HCT116 (cell line): ENCODE data around the gene ZNF708. TPM values are rescaled to one million over a fixed set of nuclear protein-coding genes. Genes with fewer than 3 reads are reported as not detected.

ENCODE experiments used
- ATAC-seq: fragments of 200-7000 bp; cut with Tn5 transposase; 2 replicates; pipeline ENCODE4 v1.9.1; 2020; ENCODE audit warnings: mild to moderate bottlenecking, moderate library complexity
- BruUV-seq: library from RNA; stranded (reverse); fragments of 400-500 nt; replicated peaks from 2 replicates; lab custom pipeline; 2021; lab: Mats Ljungman, UMichigan
- CTCF ChIA-PET: fragments of 300-600 bp; sonication (Branson Sonifier 250); formaldehyde crosslinking; loops from one replicate; lab custom pipeline; 2021; ENCODE audit warnings: antibody characterized with exemption; lab: Charles Lee
- POLR2A ChIA-PET: fragments of 300-600, 350-600 bp; sonication (Branson Sonifier 250); formaldehyde crosslinking; loops from one replicate; lab custom pipeline; 2021; ENCODE audit warnings: antibody characterized with exemption; lab: Charles Lee
- RAD21 ChIA-PET, 2 experiments: fragments of 300-600 bp; sonication (Branson Sonifier 250); formaldehyde crosslinking; loops; one replicate each; lab custom pipeline; 2023; ENCODE audit warnings: low total read pairs in 2 of 2; ENCODE audit not compliant: uncharacterized antibody in 2 of 2, unreplicated experiment in 2 of 2, low non-redundant PET in 1 of 2; lab: Charles Lee
- DNase-seq: peaks from one replicate; pipeline ENCODE4 v3.0.0-alpha.2; 2010; ENCODE audit warnings: low read depth, low spot score
- H2AFZ ChIP-seq: fragments of 200-600 bp; shearing (Covaris generic), sonication (generic); 2 replicates; pipeline ENCODE4 v1.6.1; 2017; ENCODE audit warnings: low read depth, mixed run types, mixed read lengths, antibody characterized with exemption, low read length; ENCODE audit not compliant: poor library complexity, severe bottlenecking
- H3K27ac ChIP-seq: 2 replicates; pipeline ENCODE4 v1.5.1; 2012; ENCODE audit warnings: low read depth, low read length
- H3K27me3 ChIP-seq: fragments of 200-600 bp; sonication (generic); 2 replicates; pipeline ENCODE4 v1.6.1; 2016; ENCODE audit warnings: mixed run types, low read length, mixed read lengths; ENCODE audit not compliant: insufficient read depth
- H3K36me3 ChIP-seq, 2 experiments: fragments of 200-500 bp in 1 of 2; fragments of 200-600 bp in 1 of 2; sonication (Bioruptor generic) in 1 of 2; sonication (generic) in 1 of 2; 2 replicates each; pipeline versions ENCODE4 v1.5.1 to v1.6.1; 2014 to 2016; ENCODE audit warnings: low read length in 2 of 2, inconsistent platforms in 1 of 2, mixed read lengths in 1 of 2, mixed run types in 1 of 2; ENCODE audit not compliant: insufficient read depth in 2 of 2, control insufficient read depth in 1 of 2
- H3K4me1 ChIP-seq, 2 experiments: fragments of 200-600 bp in 1 of 2; sonication (generic) in 1 of 2; 2 replicates each; pipeline versions ENCODE4 v1.5.1 to v1.6.1; 2012 to 2017; ENCODE audit warnings: low read length in 2 of 2, inconsistent platforms in 1 of 2, mild to moderate bottlenecking in 1 of 2, mixed read lengths in 1 of 2, mixed run types in 1 of 2, moderate library complexity in 1 of 2; ENCODE audit not compliant: insufficient read depth in 2 of 2, control insufficient read depth in 1 of 2
- H3K4me2 ChIP-seq: fragments of 200-600 bp; sonication (generic); 2 replicates; pipeline ENCODE4 v1.6.1; 2017; ENCODE audit warnings: mixed run types, low read length, mixed read lengths
- H3K4me3 ChIP-seq, 2 experiments: fragments of 200-600 bp in 1 of 2; sonication (generic) in 1 of 2; replicated peaks in 1 of 2; 2 replicates each; pipeline ENCODE4 v1.5.1; 2011 to 2016; ENCODE audit warnings: low read length in 2 of 2, control low read depth in 1 of 2, low read depth in 1 of 2, mild to moderate bottlenecking in 1 of 2, mixed read lengths in 1 of 2, mixed run types in 1 of 2
- H3K79me2 ChIP-seq: fragments of 200-600 bp; sonication (generic); 2 replicates; pipeline ENCODE4 v1.6.1; 2017; ENCODE audit warnings: mild to moderate bottlenecking, mixed run types, low read length, moderate library complexity, mixed read lengths; ENCODE audit not compliant: insufficient read depth
- H3K9ac ChIP-seq: fragments of 200-600 bp; sonication (generic); 2 replicates; pipeline ENCODE4 v1.6.1; 2016; ENCODE audit warnings: low read length, mixed read lengths
- H3K9me2 ChIP-seq: fragments of 200-600 bp; sonication (generic), shearing (Covaris generic); 2 replicates; pipeline ENCODE4 v1.6.1; 2017; ENCODE audit warnings: mixed run types, mild to moderate bottlenecking, moderate library complexity; ENCODE audit not compliant: insufficient read depth
- H3K9me3 ChIP-seq, 2 experiments: fragments of 200-500 bp in 1 of 2; fragments of 200-600 bp in 1 of 2; sonication (Bioruptor generic) in 1 of 2; sonication (generic) in 1 of 2; 2 replicates each; pipeline ENCODE4 v1.6.1; 2014 to 2017; ENCODE audit warnings: low read length in 2 of 2, mixed read lengths in 2 of 2, inconsistent platforms in 1 of 2, low read depth in 1 of 2, mild to moderate bottlenecking in 1 of 2, mixed run types in 1 of 2, moderate library complexity in 1 of 2; ENCODE audit not compliant: control insufficient read depth in 1 of 2, insufficient read depth in 1 of 2
- H4K20me1 ChIP-seq: fragments of 200-600 bp; sonication (generic), shearing (Covaris generic); 2 replicates; pipeline ENCODE4 v1.6.1; 2017; ENCODE audit warnings: mixed run types, mild to moderate bottlenecking, moderate library complexity; ENCODE audit not compliant: insufficient read depth
- EGR1 ChIP-seq: IDR thresholded peaks from 2 replicates; pipeline ENCODE4 v1.6.1; 2012; ENCODE audit warnings: low read depth
- EZH2 ChIP-seq: fragments of 200-600 bp; sonication (generic); IDR thresholded peaks from 2 replicates; pipeline ENCODE4 v1.6.1; 2017; ENCODE audit warnings: antibody characterized with exemption, mixed run types
- FOSL1 ChIP-seq: IDR thresholded peaks from 2 replicates; pipeline ENCODE4 v1.6.1; 2012; ENCODE audit warnings: low read depth
- POLR2A ChIP-seq: IDR thresholded peaks from 2 replicates; pipeline ENCODE4 v1.7.0; 2011; ENCODE audit warnings: borderline replicate concordance; ENCODE audit not compliant: insufficient read depth, insufficient read length; ENCODE audit errors: extremely low read depth
- SIN3A ChIP-seq: IDR thresholded peaks from 2 replicates; pipeline ENCODE4 v1.6.1; 2012; ENCODE audit warnings: low read depth
- TCF7L2 ChIP-seq: IDR thresholded peaks from 2 replicates; pipeline ENCODE4 v1.7.0; 2011; ENCODE audit warnings: borderline replicate concordance, inconsistent platforms; ENCODE audit not compliant: insufficient read depth, insufficient read length; ENCODE audit errors: extremely low read depth
- ZNF274 ChIP-seq: fragments of 200-500 bp; sonication (Bioruptor generic); IDR thresholded peaks from 2 replicates; pipeline ENCODE4 v1.6.1; 2014; ENCODE audit warnings: mild to moderate bottlenecking, low read depth, low read length, inconsistent platforms
- intact Hi-C: fragments of 100-400 bp; cut with micrococcal nuclease; formaldehyde crosslinking; loops from 2 replicates; pipeline ENCODE4 v1.10.0; 2022
- total RNA-seq: library from RNA; stranded (reverse); gene quantifications from one replicate; pipeline ENCODE4 v1.2.1, GENCODE V29; 2021; ENCODE audit not compliant: unreplicated experiment
- TF ChIP-seq, protein P1 (sequence below), 3 experiments: fragments of 200-600 bp in 1 of 3; sonication (generic) in 1 of 3; IDR thresholded peaks in 2 of 3; conservative IDR thresholded peaks in 1 of 3; 2 replicates each; pipeline ENCODE4 v1.5.1; 2012 to 2017; ENCODE audit warnings: low read depth in 2 of 3, low read length in 2 of 3, antibody characterized with exemption in 1 of 3, borderline replicate concordance in 1 of 3, control low read depth in 1 of 3, mild to moderate bottlenecking in 1 of 3, mixed read lengths in 1 of 3, mixed run types in 1 of 3, moderate library complexity in 1 of 3; ENCODE audit not compliant: insufficient read depth in 1 of 3
- TF ChIP-seq, protein P2 (sequence below): IDR thresholded peaks from 2 replicates; pipeline ENCODE4 v1.6.1; 2011; ENCODE audit warnings: mild to moderate bottlenecking, low read length, moderate library complexity; ENCODE audit not compliant: insufficient replicate concordance; ENCODE audit errors: extremely low read depth

The ZNF708 gene
- total RNA-seq, 1 experiment from 2014 or later = 5.3 TPM

- TF ChIP-seq EZH2 = no peak
- TF ChIP-seq SIN3A = no peak
- TF ChIP-seq POLR2A = no peak
- no peak for TF ChIP-seq TCF7L2
- TF ChIP-seq, all 23 proteins: peak for 0
These were observed 804 bp downstream of the ZNF708 start (continued) for GRCh38 chr19:21328406-21328805.

- CTCF ChIA-PET = no interaction called here
- Histone ChIP-seq H3K27me3 (no peaks in the 10 kb centered on the region), H3K9me2 (no peaks in the 10 kb centered on the region), H3K4me3 (no peak overlapping the region), H3K4me2 (no peak overlapping the region), H2AFZ (no peak overlapping the region)
- TF ChIP-seq, protein P1, sequence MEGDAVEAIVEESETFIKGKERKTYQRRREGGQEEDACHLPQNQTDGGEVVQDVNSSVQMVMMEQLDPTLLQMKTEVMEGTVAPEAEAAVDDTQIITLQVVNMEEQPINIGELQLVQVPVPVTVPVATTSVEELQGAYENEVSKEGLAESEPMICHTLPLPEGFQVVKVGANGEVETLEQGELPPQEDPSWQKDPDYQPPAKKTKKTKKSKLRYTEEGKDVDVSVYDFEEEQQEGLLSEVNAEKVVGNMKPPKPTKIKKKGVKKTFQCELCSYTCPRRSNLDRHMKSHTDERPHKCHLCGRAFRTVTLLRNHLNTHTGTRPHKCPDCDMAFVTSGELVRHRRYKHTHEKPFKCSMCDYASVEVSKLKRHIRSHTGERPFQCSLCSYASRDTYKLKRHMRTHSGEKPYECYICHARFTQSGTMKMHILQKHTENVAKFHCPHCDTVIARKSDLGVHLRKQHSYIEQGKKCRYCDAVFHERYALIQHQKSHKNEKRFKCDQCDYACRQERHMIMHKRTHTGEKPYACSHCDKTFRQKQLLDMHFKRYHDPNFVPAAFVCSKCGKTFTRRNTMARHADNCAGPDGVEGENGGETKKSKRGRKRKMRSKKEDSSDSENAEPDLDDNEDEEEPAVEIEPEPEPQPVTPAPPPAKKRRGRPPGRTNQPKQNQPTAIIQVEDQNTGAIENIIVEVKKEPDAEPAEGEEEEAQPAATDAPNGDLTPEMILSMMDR (IDR thresholded peaks at IDR 0.05 in 2 of 3, conservative IDR thresholded peaks at IDR 0.05 in 1 of 3; ENCODE audit: borderline replicate concordance in 1 of 3, insufficient read depth in 1 of 3, low read depth in 2 of 3, low read length in 2 of 3) = no peak
- TF ChIP-seq TCF7L2 = no peak
- no peak for TF ChIP-seq FOSL1
- TF ChIP-seq ZNF274 = no peak
- TF ChIP-seq, protein P2, sequence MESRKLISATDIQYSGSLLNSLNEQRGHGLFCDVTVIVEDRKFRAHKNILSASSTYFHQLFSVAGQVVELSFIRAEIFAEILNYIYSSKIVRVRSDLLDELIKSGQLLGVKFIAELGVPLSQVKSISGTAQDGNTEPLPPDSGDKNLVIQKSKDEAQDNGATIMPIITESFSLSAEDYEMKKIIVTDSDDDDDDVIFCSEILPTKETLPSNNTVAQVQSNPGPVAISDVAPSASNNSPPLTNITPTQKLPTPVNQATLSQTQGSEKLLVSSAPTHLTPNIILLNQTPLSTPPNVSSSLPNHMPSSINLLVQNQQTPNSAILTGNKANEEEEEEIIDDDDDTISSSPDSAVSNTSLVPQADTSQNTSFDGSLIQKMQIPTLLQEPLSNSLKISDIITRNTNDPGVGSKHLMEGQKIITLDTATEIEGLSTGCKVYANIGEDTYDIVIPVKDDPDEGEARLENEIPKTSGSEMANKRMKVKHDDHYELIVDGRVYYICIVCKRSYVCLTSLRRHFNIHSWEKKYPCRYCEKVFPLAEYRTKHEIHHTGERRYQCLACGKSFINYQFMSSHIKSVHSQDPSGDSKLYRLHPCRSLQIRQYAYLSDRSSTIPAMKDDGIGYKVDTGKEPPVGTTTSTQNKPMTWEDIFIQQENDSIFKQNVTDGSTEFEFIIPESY = no peak
- no peak for TF ChIP-seq EGR1
- TF ChIP-seq, all 23 proteins: peak for 0
- peaks cover 33% of the 10 kb centered on the region for H3K79me2 ChIP-seq
- H3K27ac ChIP-seq = no peak overlapping the region
- no peak for ATAC-seq
- ChIA-PET RAD21 (no interaction called here), POLR2A (no interaction called here)
- no TSS peak for BruUV-seq
- H4K20me1 ChIP-seq = no peaks in the 10 kb centered on the region
- H3K4me1 ChIP-seq = peaks cover 6% of the 10 kb centered on the region in 2 experiments; a peak in 3 of 4 replicates
- peaks cover 0 to 10% of the 10 kb centered on the region in 2 experiments; a peak in 2 of 4 replicates for H3K36me3 ChIP-seq
- H3K9me3 ChIP-seq = no peaks in the 10 kb centered on the region
- intact Hi-C loops = no loop called here
- H3K9ac ChIP-seq = no peak overlapping the region
- DNase-seq = no peak
These were observed 3.0 kb downstream of the ZNF708 start for GRCh38 chr19:21326169-21326568.
